Measurements from ENCODE around the gene DMKN. TPM values are rescaled to one million over a fixed set of nuclear protein-coding genes. Genes with fewer than 3 reads are reported as not detected.
A peak's percentile ranks its signal among the peaks of the same experiment; 100 is the strongest.

Gene DMKN
- total and polyA plus RNA-seq, 2 donors from 2014 or later = 137 to 150 TPM

DNA sequence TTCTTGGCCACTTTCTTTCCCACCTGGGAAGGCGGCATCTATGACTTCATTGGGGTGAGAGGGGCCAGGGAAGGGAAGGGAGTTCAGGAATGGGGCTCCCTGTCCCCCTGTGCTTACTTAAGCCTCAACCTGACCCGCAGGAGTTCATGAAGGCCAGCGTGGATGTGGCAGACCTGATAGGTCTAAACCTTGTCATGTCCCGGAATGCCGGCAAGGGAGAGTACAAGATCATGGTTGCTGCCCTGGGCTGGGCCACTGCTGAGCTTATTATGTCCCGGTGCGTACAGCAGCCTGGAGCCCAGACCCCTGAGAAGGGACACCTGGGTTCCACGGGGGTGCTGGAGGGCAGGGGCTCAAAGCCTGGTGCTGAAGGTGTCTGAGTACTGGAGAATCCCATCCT, 33.1 kb upstream of the DMKN start:
- no peak overlapping the region for H3K27ac ChIP-seq (ENCODE audit: low read depth in 2 of 2, low read length in 2 of 2)
- H3K9ac ChIP-seq (ENCODE audit: low read length in 3 of 3) = peak overlapping the region in 1 of 3 donors; percentile 81

DNA sequence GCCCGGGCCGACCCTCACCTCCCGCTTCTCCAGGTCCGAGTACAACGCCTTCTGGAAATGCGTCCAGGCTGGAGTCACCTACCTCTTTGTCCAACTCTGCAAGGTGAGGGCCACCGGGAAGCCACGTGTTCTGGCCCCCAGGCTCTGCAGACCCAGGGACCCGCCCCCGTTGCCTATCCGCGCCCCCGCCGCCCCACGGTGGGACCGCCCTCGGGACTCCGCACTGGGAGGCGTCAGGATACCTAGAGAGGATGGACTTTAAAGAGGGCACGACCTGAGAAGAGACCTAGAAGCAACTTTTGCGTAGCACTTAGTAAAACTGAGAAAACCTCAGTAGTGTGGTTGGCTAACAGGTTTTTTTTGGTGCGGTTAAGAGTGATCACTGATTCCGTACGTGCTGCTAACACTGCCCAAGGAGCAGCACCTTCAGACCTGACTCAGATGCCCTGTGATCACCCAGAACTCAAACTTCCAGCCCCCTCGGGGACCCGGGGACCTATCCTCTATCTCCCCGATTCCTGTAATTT, 32.5 kb upstream of the DMKN start:
- peaks cover 0 to 3% (median 0%) of the 10 kb centered on the region in 3 donors for H3K36me3 ChIP-seq (ENCODE audit: control insufficient read depth in 2 of 3, insufficient read depth in 3 of 3, low read length in 3 of 3)
- H3K4me1 ChIP-seq (ENCODE audit: control insufficient read depth in 2 of 3, insufficient read depth in 2 of 3, low read depth in 1 of 3, low read length in 3 of 3) = peaks cover 0 to 16% (median 7%) of the 10 kb centered on the region in 3 donors
- no peaks in the 10 kb centered on the region for H3K27me3 ChIP-seq (ENCODE audit: control insufficient read depth, insufficient read depth, low read length)
- peak overlapping the region; percentile 64 to 94 (median 67) for H3K4me3 ChIP-seq (ENCODE audit: low read length in 3 of 3)
- H3K9me3 ChIP-seq (ENCODE audit: control insufficient read depth in 2 of 3, insufficient read depth in 1 of 3, low read length in 3 of 3) = no peaks in the 10 kb centered on the region
- intact Hi-C loops (cut with DNase I) = no loop called here
- no peak for TF ChIP-seq CTCF (IDR thresholded peaks at IDR 0.05; ENCODE audit: borderline replicate concordance, extremely low read depth, insufficient read depth)
- peak in 1 of 5 donors; percentile 33 for DNase-seq
- no peak for FAIRE-seq
- H3K27ac ChIP-seq (ENCODE audit: low read depth in 2 of 2, low read length in 2 of 2) = peak overlapping the region in 1 of 2 donors; percentile 76
- peak overlapping the region; percentile 44 to 81 (median 49) for H3K9ac ChIP-seq (ENCODE audit: low read length in 3 of 3)

More for the DNA sequence above, 33.1 kb upstream of the DMKN start:
- peaks cover 0 to 16% (median 7%) of the 10 kb centered on the region in 3 donors for H3K4me1 ChIP-seq (ENCODE audit: control insufficient read depth in 2 of 3, insufficient read depth in 2 of 3, low read depth in 1 of 3, low read length in 3 of 3)
- H3K9me3 ChIP-seq (ENCODE audit: control insufficient read depth in 2 of 3, insufficient read depth in 1 of 3, low read length in 3 of 3) = no peaks in the 10 kb centered on the region
- H3K27me3 ChIP-seq (ENCODE audit: control insufficient read depth, insufficient read depth, low read length) = no peaks in the 10 kb centered on the region
- no peak for TF ChIP-seq CTCF (IDR thresholded peaks at IDR 0.05; ENCODE audit: borderline replicate concordance, extremely low read depth, insufficient read depth)
- peaks cover 0 to 3% (median 0%) of the 10 kb centered on the region in 3 donors for H3K36me3 ChIP-seq (ENCODE audit: control insufficient read depth in 2 of 3, insufficient read depth in 3 of 3, low read length in 3 of 3)
- no peak for FAIRE-seq
- intact Hi-C loops (cut with DNase I) = no loop called here
- peak overlapping the region in 2 of 3 donors; percentile 67 to 94 for H3K4me3 ChIP-seq (ENCODE audit: low read length in 3 of 3)
- DNase-seq = peak in 1 of 5 donors; percentile 67

- Histone ChIP-seq H3K36me3 (ENCODE audit: control insufficient read depth in 2 of 3, insufficient read depth in 3 of 3, low read length in 3 of 3) (peaks cover 0 to 3% (median 0%) of the 10 kb centered on the region in 3 donors), H3K27me3 (ENCODE audit: control insufficient read depth, insufficient read depth, low read length) (no peaks in the 10 kb centered on the region), H3K4me3 (ENCODE audit: low read length in 3 of 3) (peak within 1 kb of the TSS; percentile 64 to 94 (median 84)), H3K9me3 (ENCODE audit: control insufficient read depth in 2 of 3, insufficient read depth in 1 of 3, low read length in 3 of 3) (no peaks in the 10 kb centered on the region), H3K4me1 (ENCODE audit: control insufficient read depth in 2 of 3, insufficient read depth in 2 of 3, low read depth in 1 of 3, low read length in 3 of 3) (peaks cover 0 to 16% (median 7%) of the 10 kb centered on the region in 3 donors), H3K9ac (ENCODE audit: low read length in 3 of 3) (peak within 1 kb of the TSS; percentile 49 to 81 (median 78)), H3K27ac (ENCODE audit: low read depth in 2 of 2, low read length in 2 of 2) (peak within 1 kb of the TSS; percentile 67 to 76)
- intact Hi-C loops (cut with DNase I) = no loop called here
- no peak for FAIRE-seq
- DNase-seq = peak; percentile 94 to 98 (median 96)
- TF ChIP-seq CTCF (IDR thresholded peaks at IDR 0.05; ENCODE audit: borderline replicate concordance, extremely low read depth, insufficient read depth) = no peak
Measured at GRCh38 chr19:35545001-35545854, 31.8 kb upstream of the DMKN start, which contains the start of gene TMEM147. TSS of gene TMEM147 (plus strand) at chr19:35545626. CDS start at chr19:35545740, 114 bp downstream.
